DOHH2 (cell line): ENCODE data around the gene AGAP3.

Source experiments
- EZH2phosphoT487 ChIP-seq: fragments of 200-600 bp; sonication (generic); IDR thresholded peaks from 2 replicates; pipeline ENCODE4 v1.6.1; 2017; ENCODE audit warnings: borderline replicate concordance, mild to moderate bottlenecking, antibody characterized with exemption, low read length, moderate library complexity, mixed read lengths
- TF ChIP-seq, protein P1 (sequence below): fragments of 200-600 bp; sonication (generic); IDR thresholded peaks from one replicate; pipeline ENCODE4 v1.5.1; 2014; ENCODE audit warnings: antibody characterized with exemption, mild to moderate bottlenecking, low read depth, low read length; ENCODE audit not compliant: poor library complexity, severe bottlenecking

DNA sequence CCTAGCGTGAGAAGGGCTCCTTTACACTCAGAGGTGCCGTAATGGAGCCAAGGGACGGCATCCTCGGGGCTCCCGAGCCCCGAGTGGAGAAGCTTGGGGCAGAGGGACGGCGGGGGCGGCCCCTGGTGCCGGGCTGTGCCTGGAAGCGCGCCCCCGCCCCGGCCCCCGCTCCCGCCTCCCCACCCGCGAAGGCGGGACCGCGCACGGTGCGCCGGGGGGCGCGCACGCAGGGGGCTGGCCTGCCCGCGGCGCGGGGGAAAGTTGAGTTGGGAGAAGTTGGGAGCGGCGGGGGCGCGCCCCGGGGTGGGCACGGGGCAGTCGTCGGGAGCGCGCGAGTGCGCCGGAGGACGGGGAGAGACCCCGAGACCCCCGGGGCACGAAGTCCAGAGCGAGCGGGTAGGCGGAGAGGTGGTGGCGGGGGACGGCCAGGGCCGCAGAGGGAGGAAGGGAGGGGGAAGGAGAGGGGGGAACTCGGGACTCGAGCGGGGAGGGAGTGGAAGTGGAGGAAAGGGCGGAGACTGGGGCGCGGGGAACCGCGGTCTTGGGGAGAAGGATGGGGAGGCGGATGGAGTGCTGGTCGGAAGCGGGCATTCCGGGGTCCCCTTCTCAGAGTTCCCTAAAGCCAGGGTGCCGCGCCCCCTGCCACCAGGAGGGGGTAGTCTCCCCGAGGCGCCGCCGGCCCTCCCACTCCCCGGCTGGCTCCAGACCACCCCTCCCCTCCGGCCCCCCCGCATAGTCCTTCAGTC, 26.7 kb upstream of the AGAP3 start, which contains the start of gene SLC4A2:
- TF ChIP-seq, protein P1, sequence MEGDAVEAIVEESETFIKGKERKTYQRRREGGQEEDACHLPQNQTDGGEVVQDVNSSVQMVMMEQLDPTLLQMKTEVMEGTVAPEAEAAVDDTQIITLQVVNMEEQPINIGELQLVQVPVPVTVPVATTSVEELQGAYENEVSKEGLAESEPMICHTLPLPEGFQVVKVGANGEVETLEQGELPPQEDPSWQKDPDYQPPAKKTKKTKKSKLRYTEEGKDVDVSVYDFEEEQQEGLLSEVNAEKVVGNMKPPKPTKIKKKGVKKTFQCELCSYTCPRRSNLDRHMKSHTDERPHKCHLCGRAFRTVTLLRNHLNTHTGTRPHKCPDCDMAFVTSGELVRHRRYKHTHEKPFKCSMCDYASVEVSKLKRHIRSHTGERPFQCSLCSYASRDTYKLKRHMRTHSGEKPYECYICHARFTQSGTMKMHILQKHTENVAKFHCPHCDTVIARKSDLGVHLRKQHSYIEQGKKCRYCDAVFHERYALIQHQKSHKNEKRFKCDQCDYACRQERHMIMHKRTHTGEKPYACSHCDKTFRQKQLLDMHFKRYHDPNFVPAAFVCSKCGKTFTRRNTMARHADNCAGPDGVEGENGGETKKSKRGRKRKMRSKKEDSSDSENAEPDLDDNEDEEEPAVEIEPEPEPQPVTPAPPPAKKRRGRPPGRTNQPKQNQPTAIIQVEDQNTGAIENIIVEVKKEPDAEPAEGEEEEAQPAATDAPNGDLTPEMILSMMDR: peak; percentile 57
- no peak for TF ChIP-seq EZH2phosphoT487
